Right lobe of liver (tissue), 6 donors: ENCODE results near the gene CCDC28B. TPM values are rescaled to one million over a fixed set of nuclear protein-coding genes. Genes with fewer than 3 reads are reported as not detected.

Experiments
- ATAC-seq, 4 donors: fragments of 200-7000 bp; cut with Tn5 transposase; one replicate each; pipeline ENCODE4 v1.9.1; 2020; ENCODE audit warnings: mild to moderate bottlenecking in 4 of 4, moderate library complexity in 4 of 4
- DNase-seq, 3 donors: peaks; one replicate each; pipeline ENCODE4 v3.0.0-alpha.2; 2020
- H3K27ac ChIP-seq, 3 donors: fragments of 200-600 bp; one replicate each; pipeline ENCODE4 v1.8.0; 2022
- H3K27me3 ChIP-seq, 2 donors: fragments of 200-600 bp; one replicate each; pipeline ENCODE4 v1.8.0; 2022
- H3K36me3 ChIP-seq, 4 donors: fragments of 200-600 bp; sonication (generic) in 1 of 4; one replicate each; pipeline versions ENCODE4 v1.5.1 to v1.8.0; 2017 to 2022; ENCODE audit warnings: control low read depth in 1 of 4
- H3K4me1 ChIP-seq, 4 donors: fragments of 200-600 bp; sonication (generic) in 1 of 4; one replicate each; pipeline versions ENCODE4 v1.5.1 to v1.8.0; 2017 to 2022; ENCODE audit warnings: control low read depth in 1 of 4
- H3K4me3 ChIP-seq, 3 donors: fragments of 200-600 bp; one replicate each; pipeline ENCODE4 v1.8.0; 2022
- H3K9me3 ChIP-seq, 4 donors: fragments of 200-600 bp; sonication (generic) in 1 of 4; one replicate each; pipeline versions ENCODE4 v1.5.1 to v1.8.0; 2017 to 2022; ENCODE audit warnings: control low read depth in 1 of 4
- CTCF ChIP-seq, 4 donors: fragments of 200-600 bp in 3 of 4; fragments of 450-650 bp in 1 of 4; IDR thresholded peaks; one replicate each; pipeline versions ENCODE4 v1.5.1 to v1.8.0; 2016 to 2022; ENCODE audit warnings: antibody characterized with exemption in 4 of 4, mild to moderate bottlenecking in 2 of 4
- POLR2A ChIP-seq: fragments of 450-650 bp; IDR thresholded peaks from one replicate; pipeline ENCODE4 v1.6.1; 2017; ENCODE audit warnings: antibody characterized with exemption, mild to moderate bottlenecking
- WGBS: methylation state at CpG from one replicate; pipeline ENCODE4 v1.1.6; 2018; ENCODE audit warnings: low coverage, low lambda C conversion rate; ENCODE audit not compliant: insufficient coverage; ENCODE audit errors: missing lambda C conversion rate; 5-methylcytosine and 5-hydroxymethylcytosine counted together
- intact Hi-C, 2 donors: fragments of 100-400 bp; cut with DNase I; formaldehyde crosslinking; loops; one replicate each; pipeline versions ENCODE4 v1.11.2 to v1.14.1; 2022
- total RNA-seq, 6 experiments: library from RNA; depleted of rRNA in 2 of 6; stranded (reverse); fragments of >200 nt in 2 of 6; fragmentation: NEBNext Ultra II Directional in 3 of 6; extraction: Animal tissue kit (Norgen Biotek cat#: 25700) in 3 of 6; gene quantifications; one replicate each; pipeline versions ENCODE4 v1.1.0 to v1.2.4, GENCODE V29; 2016 to 2023
- donor health status: DM: no; HTN: yes; CAD: no.
- donor health status: DM: no; HTN: no; CAD: no.
- donor health status: DM: no; HTN: no; CAD: no.
- donor health status: DM: no; HTN: yes; CAD: no.
- donor health status: DM: no; HTN: yes; CAD: no.

Gene CCDC28B
- total RNA-seq, 6 experiments from 2014 or later, result 0.56 to 1.3 (median 0.68) TPM

DNA sequence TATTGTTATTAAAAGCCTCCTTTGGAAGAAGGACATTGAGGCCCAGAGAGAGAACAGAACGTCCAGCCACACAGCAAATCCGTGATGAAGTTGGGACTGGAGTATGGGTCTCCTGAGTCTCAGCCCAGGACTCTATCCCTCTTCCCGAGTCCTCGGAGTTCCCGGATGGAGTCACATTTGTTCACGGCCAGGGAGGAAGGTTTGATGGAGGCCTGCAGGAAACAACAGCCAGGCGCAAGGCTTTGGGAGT lies 21.3 kb upstream of the CCDC28B start:
- Histone ChIP-seq H3K27me3 (no peaks in the 10 kb centered on the region), H3K36me3 (peaks cover 0 to 15% (median 6%) of the 10 kb centered on the region in 4 donors), H3K27ac (peak overlapping the region; percentile 80 to 95 (median 81)), H3K9me3 (no peaks in the 10 kb centered on the region), H3K4me1 (peaks cover 0 to 46% (median 19%) of the 10 kb centered on the region in 4 donors), H3K4me3 (peak overlapping the region; percentile 49 to 87 (median 84))
- intact Hi-C loops, result no loop called here
- 4% methylated on average over 6 of the region's 7 CpGs for WGBS
- no peak for ATAC-seq
- no peak for DNase-seq
- TF ChIP-seq POLR2A (no peak), CTCF (IDR thresholded peaks at IDR 0.05) (no peak)

- DNase-seq (peak; percentile 96), ATAC-seq (peak; percentile 82 to 90 (median 87))
- H3K27me3 ChIP-seq, result no peaks in the 10 kb centered on the region
- peaks cover 0 to 20% (median 9%) of the 10 kb centered on the region in 4 donors for H3K36me3 ChIP-seq
- peak within 1 kb of the TSS; percentile 80 to 95 (median 81) for H3K27ac ChIP-seq
- H3K4me1 ChIP-seq, result peaks cover 0 to 46% (median 19%) of the 10 kb centered on the region in 4 donors
- peak within 1 kb of the TSS; percentile 49 to 87 (median 84) for H3K4me3 ChIP-seq
- intact Hi-C loops, result no loop called here
- no peaks in the 10 kb centered on the region for H3K9me3 ChIP-seq
- 0% methylated on average over 16 of the region's 79 CpGs for WGBS
- peak in 1 of 4 donors; percentile 22 for TF ChIP-seq CTCF (IDR thresholded peaks at IDR 0.05)
- TF ChIP-seq POLR2A, result peak; percentile 72
Measured at GRCh38 chr1:32179443-32180185, 20.8 kb upstream of the CCDC28B start, which contains the start of gene TXLNA. TSS of gene TXLNA (plus strand) at chr1:32179675. CDS start at chr1:32180346, 671 bp downstream.

DNA sequence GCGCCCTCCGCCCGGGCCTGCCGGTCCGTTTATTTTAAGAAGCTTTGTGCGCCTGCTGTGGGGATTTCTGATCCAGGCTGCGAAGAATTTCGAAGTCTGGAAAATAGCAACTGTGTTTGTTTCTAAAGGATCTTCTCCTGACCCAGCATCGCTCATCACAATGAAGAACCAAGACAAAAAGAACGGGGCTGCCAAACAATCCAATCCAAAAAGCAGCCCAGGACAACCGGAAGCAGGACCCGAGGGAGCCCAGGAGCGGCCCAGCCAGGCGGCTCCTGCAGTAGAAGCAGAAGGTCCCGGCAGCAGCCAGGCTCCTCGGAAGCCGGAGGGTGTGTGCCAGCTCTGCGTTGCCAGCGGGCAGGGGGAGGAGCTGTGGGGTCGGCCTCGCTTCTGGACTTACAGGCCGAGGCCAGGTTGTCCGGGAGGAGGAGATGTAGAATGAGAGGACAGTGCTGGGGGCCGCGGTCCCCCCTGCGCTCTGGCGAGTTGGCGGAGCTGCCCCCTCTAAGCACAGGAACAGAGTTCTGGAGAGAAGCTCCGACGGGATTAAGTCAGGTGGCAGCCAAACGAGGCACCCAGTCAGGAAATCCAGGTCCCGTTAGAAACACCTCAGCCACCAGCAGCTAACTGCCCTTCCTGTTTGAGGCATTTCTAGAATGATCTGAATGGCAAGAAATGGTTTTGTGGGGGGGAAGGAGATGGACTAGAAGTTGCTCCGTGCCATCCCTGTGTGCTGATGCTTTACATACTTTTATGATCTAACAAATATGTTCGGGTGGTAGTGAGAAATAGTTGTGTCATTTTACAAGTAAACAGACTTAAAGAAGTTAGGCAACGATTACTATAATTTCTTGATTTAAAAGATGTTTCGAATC lies 20.0 kb upstream of the CCDC28B start:
- intact Hi-C loops, result no loop called here
- Histone ChIP-seq H3K27me3 (no peaks in the 10 kb centered on the region), H3K9me3 (no peaks in the 10 kb centered on the region), H3K4me1 (peaks cover 0 to 46% (median 19%) of the 10 kb centered on the region in 4 donors), H3K4me3 (peak overlapping the region; percentile 49 to 87 (median 84)), H3K36me3 (peaks cover 0 to 24% (median 13%) of the 10 kb centered on the region in 4 donors), H3K27ac (peak overlapping the region; percentile 80 to 95 (median 81))
- WGBS, result 8% methylated on average over 19 of the region's 36 CpGs
- ATAC-seq (peak; percentile 14 to 39 (median 36)), DNase-seq (peak; percentile 63 to 70 (median 66))
- TF ChIP-seq POLR2A (no peak), CTCF (IDR thresholded peaks at IDR 0.05) (no peak)

GRCh38 chr1:32181065-32181464 lies 19.3 kb upstream of the CCDC28B start:
- Histone ChIP-seq H3K36me3 (peaks cover 0 to 29% (median 13%) of the 10 kb centered on the region in 4 donors), H3K9me3 (no peaks in the 10 kb centered on the region), H3K27ac (peak overlapping the region in 1 of 3 donors; percentile 80), H3K4me1 (peaks cover 0 to 46% (median 19%) of the 10 kb centered on the region in 4 donors), H3K4me3 (peak overlapping the region in 2 of 3 donors; percentile 49 to 84), H3K27me3 (no peaks in the 10 kb centered on the region)
- no peak for DNase-seq
- TF ChIP-seq CTCF (IDR thresholded peaks at IDR 0.05) (no peak), POLR2A (no peak)
- intact Hi-C loops, result no loop called here
- 86% methylated on average over 6 of the region's 9 CpGs for WGBS
- no peak for ATAC-seq
